Suppressor macrophage treated with lipopolysaccharide for 1 hour (primary cell): ENCODE results near the gene ZNF438.

Source experiments
- DNase-seq, 3 donors: peaks; one replicate each; pipeline ENCODE4 v3.0.0-alpha.2; 2020 to 2022

The ZNF438 gene

GRCh38 chr10:31011665-31012022 lies 20.0 kb downstream of the ZNF438 start:
- no peak for DNase-seq

- DNase-seq: no peak
These were observed 20.5 kb downstream of the ZNF438 start for GRCh38 chr10:31011017-31011664.

- no peak for DNase-seq
These were observed 21.6 kb downstream of the ZNF438 start for GRCh38 chr10:31010062-31010461.

- peak in 1 of 3 donors; percentile 65 for DNase-seq
These were observed 25.8 kb downstream of the ZNF438 start for GRCh38 chr10:31005895-31006294.

GRCh38 chr10:31004611-31005193 lies 27.0 kb downstream of the ZNF438 start:
- peak; percentile 59 to 82 (median 73) for DNase-seq

GRCh38 chr10:31001740-31002139 lies 29.9 kb downstream of the ZNF438 start:
- DNase-seq: peak; percentile 76 to 87 (median 81)

- peak; percentile 72 to 89 (median 88) for DNase-seq
These were observed 30.8 kb downstream of the ZNF438 start for GRCh38 chr10:31000867-31001266.

- DNase-seq: peak; percentile 39 to 46 (median 45)
These were observed 31.4 kb downstream of the ZNF438 start for GRCh38 chr10:31000071-31000782.

GRCh38 chr10:30999070-30999712 lies 32.5 kb downstream of the ZNF438 start:
- peak; percentile 90 to 96 (median 95) for DNase-seq

GRCh38 chr10:30997536-30998235 lies 34.0 kb downstream of the ZNF438 start:
- DNase-seq: no peak

GRCh38 chr10:30996481-30997005 lies 35.1 kb downstream of the ZNF438 start:
- no peak for DNase-seq

GRCh38 chr10:30995081-30995770 lies 36.4 kb downstream of the ZNF438 start:
- peak; percentile 46 to 81 (median 70) for DNase-seq

- no peak for DNase-seq
These were observed 38.5 kb downstream of the ZNF438 start for GRCh38 chr10:30993155-30993554.

- DNase-seq: no peak
These were observed 39.0 kb downstream of the ZNF438 start for GRCh38 chr10:30992681-30993080.

GRCh38 chr10:30991647-30992011 lies 40.0 kb downstream of the ZNF438 start:
- DNase-seq: peak in 1 of 3 donors; percentile 36

GRCh38 chr10:30990971-30991646 lies 40.6 kb downstream of the ZNF438 start:
- no peak for DNase-seq

GRCh38 chr10:30990351-30990750 lies 41.3 kb downstream of the ZNF438 start:
- no peak for DNase-seq

- no peak for DNase-seq
These were observed 42.7 kb downstream of the ZNF438 start for GRCh38 chr10:30988831-30989435.

GRCh38 chr10:30987463-30987862 lies 44.2 kb downstream of the ZNF438 start:
- no peak for DNase-seq

GRCh38 chr10:30986053-30986555 lies 45.6 kb downstream of the ZNF438 start:
- DNase-seq: peak in 2 of 3 donors; percentile 62 to 71

- DNase-seq: peak in 2 of 3 donors; percentile 59 to 68
These were observed 46.2 kb downstream of the ZNF438 start for GRCh38 chr10:30985512-30985911.
